ENCODE measurements around the gene UBASH3A. TPM values are rescaled to one million over a fixed set of nuclear protein-coding genes. Genes with fewer than 3 reads are reported as not detected.

The UBASH3A gene
- total RNA-seq, 4 donors from 2014 or later: 0.40 TPM; not detected in 3

DNA sequence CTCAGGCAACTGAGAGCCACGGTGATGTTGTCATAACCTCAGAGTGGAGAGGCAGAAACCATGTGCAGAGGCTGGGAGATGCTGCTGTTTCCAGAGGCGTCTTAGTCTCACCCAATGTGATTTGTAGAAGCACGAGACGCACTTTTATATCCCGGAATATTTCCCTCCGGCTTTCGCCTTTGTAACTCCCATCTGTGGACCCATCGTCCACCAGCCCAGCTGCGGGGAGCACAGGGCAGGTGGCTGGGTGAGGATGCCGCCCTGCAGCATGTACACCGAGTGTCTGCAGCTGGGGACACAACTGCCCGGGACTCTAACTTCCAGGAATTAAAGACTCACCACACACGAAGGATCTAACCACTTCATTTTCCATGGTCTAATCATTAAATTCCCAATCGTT is 43.5 kb downstream of the UBASH3A start:
- Histone ChIP-seq H3K36me3 (no peaks in the 10 kb centered on the region), H3K27ac (no peak overlapping the region), H3K27me3 (peaks cover 48% of the 10 kb centered on the region), H3K4me1 (no peaks in the 10 kb centered on the region), H3K9me3 (no peaks in the 10 kb centered on the region), H3K4me3 (no peak overlapping the region)
- TF ChIP-seq POLR2A (IDR thresholded peaks at IDR 0.05): no peak
- no peak for TF ChIP-seq POLR2AphosphoS5 (IDR thresholded peaks at IDR 0.05)
- no peak for TF ChIP-seq EP300 (IDR thresholded peaks at IDR 0.05)
- TF ChIP-seq, protein P1, sequence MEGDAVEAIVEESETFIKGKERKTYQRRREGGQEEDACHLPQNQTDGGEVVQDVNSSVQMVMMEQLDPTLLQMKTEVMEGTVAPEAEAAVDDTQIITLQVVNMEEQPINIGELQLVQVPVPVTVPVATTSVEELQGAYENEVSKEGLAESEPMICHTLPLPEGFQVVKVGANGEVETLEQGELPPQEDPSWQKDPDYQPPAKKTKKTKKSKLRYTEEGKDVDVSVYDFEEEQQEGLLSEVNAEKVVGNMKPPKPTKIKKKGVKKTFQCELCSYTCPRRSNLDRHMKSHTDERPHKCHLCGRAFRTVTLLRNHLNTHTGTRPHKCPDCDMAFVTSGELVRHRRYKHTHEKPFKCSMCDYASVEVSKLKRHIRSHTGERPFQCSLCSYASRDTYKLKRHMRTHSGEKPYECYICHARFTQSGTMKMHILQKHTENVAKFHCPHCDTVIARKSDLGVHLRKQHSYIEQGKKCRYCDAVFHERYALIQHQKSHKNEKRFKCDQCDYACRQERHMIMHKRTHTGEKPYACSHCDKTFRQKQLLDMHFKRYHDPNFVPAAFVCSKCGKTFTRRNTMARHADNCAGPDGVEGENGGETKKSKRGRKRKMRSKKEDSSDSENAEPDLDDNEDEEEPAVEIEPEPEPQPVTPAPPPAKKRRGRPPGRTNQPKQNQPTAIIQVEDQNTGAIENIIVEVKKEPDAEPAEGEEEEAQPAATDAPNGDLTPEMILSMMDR (IDR thresholded peaks at IDR 0.05): no peak
- 80 to 82% methylated on average over 8 to 14 of the region's 14 CpGs for WGBS, 2 donors (ENCODE audit: low coverage in 1 of 2)
- no peak for ATAC-seq

DNA sequence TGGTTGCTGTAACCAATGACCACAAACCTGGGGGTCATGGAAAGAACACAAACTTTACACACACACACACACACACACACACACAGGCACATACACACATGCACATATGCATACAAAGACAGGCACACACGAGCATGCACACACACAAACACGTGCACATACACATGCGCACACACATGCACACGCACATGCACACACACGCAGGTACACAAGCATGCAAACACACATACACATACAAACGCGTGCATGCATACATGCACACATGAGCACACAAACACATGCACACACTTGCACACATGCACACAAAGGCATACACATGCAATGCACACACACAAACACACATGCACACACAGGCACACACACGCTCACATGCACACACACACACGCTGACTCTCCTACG is 44.0 kb downstream of the UBASH3A start:
- peaks cover 54% of the 10 kb centered on the region for H3K27me3 ChIP-seq
- no peaks in the 10 kb centered on the region for H3K4me1 ChIP-seq
- no peak overlapping the region for H3K27ac ChIP-seq
- H3K4me3 ChIP-seq: no peak overlapping the region
- no peak for ATAC-seq
- TF ChIP-seq POLR2A (IDR thresholded peaks at IDR 0.05): no peak
- TF ChIP-seq EP300 (IDR thresholded peaks at IDR 0.05): no peak
- TF ChIP-seq, protein P1 (IDR thresholded peaks at IDR 0.05): no peak
- no peak for TF ChIP-seq POLR2AphosphoS5 (IDR thresholded peaks at IDR 0.05)
- no peaks in the 10 kb centered on the region for H3K9me3 ChIP-seq
- 84 to 92% methylated on average over 9 to 10 of the region's 10 CpGs for WGBS, 2 donors (ENCODE audit: low coverage in 1 of 2)
- no peaks in the 10 kb centered on the region for H3K36me3 ChIP-seq

DNA sequence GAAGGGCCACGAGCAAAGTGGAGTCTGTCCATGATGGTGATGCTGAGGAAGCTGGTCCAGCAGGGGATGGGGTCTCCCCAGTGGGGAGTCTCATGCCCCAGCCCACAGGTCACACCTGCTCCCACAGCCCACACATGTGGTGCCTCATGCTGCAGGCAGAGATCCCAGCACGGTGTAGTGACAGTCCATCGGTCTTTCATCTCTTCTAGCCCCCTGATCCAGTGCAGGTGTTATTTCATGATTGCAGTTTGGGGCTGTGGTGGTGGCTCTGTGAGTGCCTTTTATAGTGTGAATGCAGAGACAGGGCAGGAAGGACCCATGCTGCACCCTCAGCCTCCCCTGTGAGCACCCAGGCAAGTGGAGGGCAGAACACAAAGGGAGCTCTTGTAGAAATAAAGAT is 45.0 kb downstream of the UBASH3A start:
- WGBS, 2 donors (ENCODE audit: low coverage in 1 of 2): 80% methylated on average over 2 of the region's 3 CpGs; no CpG with 5 or more reads in 1 of the 2 donors
- no peak for ATAC-seq
- no peak for TF ChIP-seq EP300 (IDR thresholded peaks at IDR 0.05)
- no peak for TF ChIP-seq POLR2A (IDR thresholded peaks at IDR 0.05)
- no peak for TF ChIP-seq POLR2AphosphoS5 (IDR thresholded peaks at IDR 0.05)
- TF ChIP-seq, protein P1 (IDR thresholded peaks at IDR 0.05): no peak

DNA sequence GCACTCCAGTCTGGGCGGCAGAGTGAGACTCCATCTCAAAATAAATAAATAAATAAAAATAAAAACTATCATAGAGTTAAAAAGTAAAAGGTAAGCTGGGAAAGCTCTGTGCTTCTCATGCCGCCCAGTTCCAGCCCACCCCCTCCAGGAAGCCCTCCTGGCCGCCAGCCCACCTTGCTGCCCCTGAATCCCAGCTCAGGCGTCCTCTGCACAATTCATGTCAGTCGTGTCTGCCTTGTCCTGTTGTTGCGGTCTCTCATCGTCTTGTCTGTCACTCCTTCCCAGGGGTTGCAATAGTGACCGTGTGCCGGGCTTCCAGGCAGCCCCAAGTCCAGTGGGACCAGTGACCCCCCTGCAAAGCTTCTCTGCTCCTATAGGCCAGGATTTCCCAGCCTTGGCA is 48.2 kb downstream of the UBASH3A start:
- H3K27me3 ChIP-seq: peaks cover 47% of the 10 kb centered on the region
- no peaks in the 10 kb centered on the region for H3K4me1 ChIP-seq
- no peak for ATAC-seq
- H3K36me3 ChIP-seq: no peaks in the 10 kb centered on the region
- no peak overlapping the region for H3K4me3 ChIP-seq
- TF ChIP-seq POLR2AphosphoS5 (IDR thresholded peaks at IDR 0.05) (no peak), POLR2A (IDR thresholded peaks at IDR 0.05) (no peak), EP300 (IDR thresholded peaks at IDR 0.05) (no peak)
- TF ChIP-seq, protein P1 (IDR thresholded peaks at IDR 0.05): no peak
- no peak overlapping the region for H3K27ac ChIP-seq
- no peaks in the 10 kb centered on the region for H3K9me3 ChIP-seq
- 79 to 88% methylated on average over 5 to 6 of the region's 9 CpGs for WGBS, 2 donors (ENCODE audit: low coverage in 1 of 2)

More for the DNA sequence above, 45.0 kb downstream of the UBASH3A start:
- H3K27ac ChIP-seq: no peak overlapping the region
- no peaks in the 10 kb centered on the region for H3K4me1 ChIP-seq
- H3K27me3 ChIP-seq: peaks cover 58% of the 10 kb centered on the region
- H3K4me3 ChIP-seq: no peak overlapping the region
- H3K9me3 ChIP-seq: no peaks in the 10 kb centered on the region
- H3K36me3 ChIP-seq: no peaks in the 10 kb centered on the region

DNA sequence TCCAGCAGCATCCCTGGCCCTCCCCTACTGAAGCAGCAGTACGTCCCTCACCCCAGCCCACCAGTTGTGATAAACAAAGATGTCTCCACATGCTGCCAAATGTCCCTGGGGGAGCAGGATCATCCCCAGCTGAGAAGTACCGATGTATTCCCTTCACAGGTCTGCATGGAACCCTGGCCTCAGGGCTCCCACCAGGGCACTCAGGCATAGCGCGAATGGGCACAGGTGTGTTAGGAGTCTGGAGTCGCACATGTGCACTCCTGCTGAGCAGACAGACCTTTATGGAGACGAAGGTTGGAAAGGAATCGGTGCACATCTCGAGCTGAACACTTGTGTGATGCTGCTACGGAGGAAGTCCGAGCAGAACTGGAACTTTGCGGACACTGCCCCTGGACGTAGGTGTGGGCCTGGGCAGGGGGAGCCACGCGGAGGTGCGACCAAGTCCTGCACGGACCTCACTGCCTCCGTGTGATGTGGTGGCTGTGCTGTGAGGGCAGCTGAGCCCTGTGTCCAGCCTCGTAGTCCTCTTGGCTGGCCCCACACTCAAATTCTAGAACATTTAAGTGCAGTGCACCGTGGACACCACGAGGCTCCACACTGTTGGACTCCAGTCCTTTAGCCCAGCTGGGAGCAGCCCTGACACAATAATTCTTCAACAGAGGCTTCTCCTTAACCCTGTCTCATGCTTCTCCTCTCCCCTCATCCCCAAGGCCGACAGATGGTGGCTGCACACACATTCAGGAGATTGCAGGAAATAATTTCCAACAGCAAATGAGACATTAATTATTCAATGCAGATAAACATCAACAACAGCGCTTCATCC is 48.9 kb downstream of the UBASH3A start:
- Histone ChIP-seq H3K27ac (no peak overlapping the region), H3K36me3 (no peaks in the 10 kb centered on the region), H3K4me1 (no peaks in the 10 kb centered on the region), H3K4me3 (no peak overlapping the region), H3K27me3 (peaks cover 47% of the 10 kb centered on the region), H3K9me3 (no peaks in the 10 kb centered on the region)
- 47 to 93% methylated on average over 3 to 4 of the region's 22 CpGs for WGBS, 2 donors (ENCODE audit: low coverage in 1 of 2)
- TF ChIP-seq EP300 (IDR thresholded peaks at IDR 0.05): no peak
- TF ChIP-seq POLR2A (IDR thresholded peaks at IDR 0.05): no peak
- TF ChIP-seq POLR2AphosphoS5 (IDR thresholded peaks at IDR 0.05): no peak
- TF ChIP-seq, protein P1 (IDR thresholded peaks at IDR 0.05): no peak
- ATAC-seq: no peak
